ENCODE measurements around the gene OR2F1.

DNA sequence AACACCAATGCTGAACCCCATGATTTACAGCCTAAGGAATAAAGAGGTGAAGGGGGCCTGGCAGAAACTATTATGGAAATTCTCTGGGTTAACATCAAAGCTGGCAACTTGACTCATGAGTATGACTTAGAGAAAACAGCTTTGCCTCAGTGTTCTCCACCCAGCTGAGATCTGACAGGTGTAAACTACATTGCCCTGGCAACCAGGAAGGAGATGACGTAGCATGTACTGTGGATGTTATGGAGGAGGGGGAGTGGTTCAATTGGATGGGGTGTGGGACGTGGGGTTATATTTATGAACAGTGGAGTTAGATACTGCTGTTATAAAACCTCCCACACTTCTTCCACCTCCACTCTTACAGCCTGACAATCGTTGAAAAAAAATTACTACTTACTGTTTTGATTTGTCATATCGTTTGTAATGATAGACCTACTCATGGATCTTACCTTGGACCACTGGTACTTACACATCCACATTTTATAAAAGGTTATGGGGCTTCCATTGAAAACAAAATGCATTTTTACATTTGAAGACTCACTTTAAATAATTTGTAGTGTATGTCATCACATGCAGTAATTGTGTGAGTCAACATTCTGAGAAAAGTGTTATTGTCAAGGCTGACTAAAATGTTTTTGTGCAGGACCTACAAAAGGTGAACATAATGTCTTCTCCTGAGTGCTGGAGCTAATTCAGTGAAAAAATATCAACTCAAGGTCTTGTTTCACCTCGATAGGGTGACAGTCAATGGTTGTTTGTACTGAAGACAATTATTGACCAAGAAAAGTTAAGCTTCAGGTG, 6.4 kb downstream of the OR2F1 start:
- TF ChIP-seq CTCF (IDR thresholded peaks at IDR 0.05): no peak
- no peak for TF ChIP-seq POLR2A (IDR thresholded peaks at IDR 0.05)
- TF ChIP-seq POLR2AphosphoS5 (IDR thresholded peaks at IDR 0.05; ENCODE audit: insufficient read depth in 1 of 2, low read depth in 1 of 2): no peak
